ENCODE measurements around the gene ASMTL.

DNA sequence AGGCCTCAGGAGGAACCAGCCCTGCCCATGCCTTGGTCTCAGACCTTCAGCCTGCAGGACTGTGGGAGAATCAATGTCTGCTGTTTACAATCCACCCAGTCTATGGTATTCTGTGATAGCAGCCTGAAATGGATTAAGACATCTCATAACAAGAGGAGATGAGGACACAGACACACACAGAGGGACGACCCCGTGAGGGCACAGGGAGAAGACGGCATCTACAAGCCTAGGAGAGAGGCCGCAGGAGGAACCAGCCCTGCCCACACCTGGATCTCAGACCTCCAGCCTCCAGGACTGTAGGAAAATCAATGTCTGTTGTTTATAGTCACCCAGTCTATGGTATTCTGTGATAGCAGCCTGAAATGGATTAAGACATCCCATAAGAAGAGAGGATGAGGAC is 64.1 kb downstream of the ASMTL start:
- TF ChIP-seq, protein P1, sequence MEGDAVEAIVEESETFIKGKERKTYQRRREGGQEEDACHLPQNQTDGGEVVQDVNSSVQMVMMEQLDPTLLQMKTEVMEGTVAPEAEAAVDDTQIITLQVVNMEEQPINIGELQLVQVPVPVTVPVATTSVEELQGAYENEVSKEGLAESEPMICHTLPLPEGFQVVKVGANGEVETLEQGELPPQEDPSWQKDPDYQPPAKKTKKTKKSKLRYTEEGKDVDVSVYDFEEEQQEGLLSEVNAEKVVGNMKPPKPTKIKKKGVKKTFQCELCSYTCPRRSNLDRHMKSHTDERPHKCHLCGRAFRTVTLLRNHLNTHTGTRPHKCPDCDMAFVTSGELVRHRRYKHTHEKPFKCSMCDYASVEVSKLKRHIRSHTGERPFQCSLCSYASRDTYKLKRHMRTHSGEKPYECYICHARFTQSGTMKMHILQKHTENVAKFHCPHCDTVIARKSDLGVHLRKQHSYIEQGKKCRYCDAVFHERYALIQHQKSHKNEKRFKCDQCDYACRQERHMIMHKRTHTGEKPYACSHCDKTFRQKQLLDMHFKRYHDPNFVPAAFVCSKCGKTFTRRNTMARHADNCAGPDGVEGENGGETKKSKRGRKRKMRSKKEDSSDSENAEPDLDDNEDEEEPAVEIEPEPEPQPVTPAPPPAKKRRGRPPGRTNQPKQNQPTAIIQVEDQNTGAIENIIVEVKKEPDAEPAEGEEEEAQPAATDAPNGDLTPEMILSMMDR (IDR thresholded peaks at IDR 0.05) = no peak
- TF ChIP-seq EZH2phosphoT487 (IDR thresholded peaks at IDR 0.05) = no peak
